Measurements from ENCODE around the gene IL20.

IL20 gene

DNA sequence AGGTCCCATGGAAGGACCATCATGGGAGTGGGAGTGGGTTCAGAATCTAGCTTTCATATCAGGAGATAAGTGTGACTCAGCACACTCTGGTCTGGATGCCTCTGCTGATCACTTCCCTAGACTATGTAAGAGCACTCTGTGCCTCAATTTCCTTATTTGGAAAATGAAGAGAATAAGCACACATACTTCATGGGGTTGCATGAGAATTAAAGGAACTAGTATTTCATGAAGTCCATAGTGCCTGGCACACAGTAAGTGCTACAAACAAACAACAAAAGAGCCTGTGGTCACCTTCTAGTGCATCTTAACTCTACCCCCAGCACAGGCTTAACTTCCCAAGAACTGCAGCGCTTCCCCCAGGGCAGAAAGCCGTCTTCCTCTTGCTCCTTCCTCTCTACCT lies 9.6 kb upstream of the IL20 start:
- peaks cover 2% of the 10 kb centered on the region for H3K9me3 ChIP-seq (ENCODE audit: control insufficient read depth, low read length)
- peaks cover 5% of the 10 kb centered on the region for H3K4me1 ChIP-seq (ENCODE audit: control insufficient read depth, insufficient read depth, low read length, poor library complexity, severe bottlenecking)
- H3K36me3 ChIP-seq (ENCODE audit: control insufficient read depth, insufficient read depth, low read length), result no peaks in the 10 kb centered on the region
- no peak overlapping the region for H3K27ac ChIP-seq (ENCODE audit: low read depth, low read length, severe bottlenecking)
- 92 to 100% methylated on average over 2 of the region's 2 CpGs for WGBS, 2 experiments (ENCODE audit: insufficient coverage in 2 of 2)
- H3K4me3 ChIP-seq (ENCODE audit: extremely low read depth, insufficient read depth, low read length, poor library complexity, severe bottlenecking), result no peak overlapping the region

- H3K9me3 ChIP-seq (ENCODE audit: control insufficient read depth, low read length), result peaks cover 2% of the 10 kb centered on the region
- no peak overlapping the region for H3K27ac ChIP-seq (ENCODE audit: low read depth, low read length, severe bottlenecking)
- no peak overlapping the region for H3K4me3 ChIP-seq (ENCODE audit: extremely low read depth, insufficient read depth, low read length, poor library complexity, severe bottlenecking)
- H3K4me1 ChIP-seq (ENCODE audit: control insufficient read depth, insufficient read depth, low read length, poor library complexity, severe bottlenecking), result peaks cover 5% of the 10 kb centered on the region
- no peaks in the 10 kb centered on the region for H3K36me3 ChIP-seq (ENCODE audit: control insufficient read depth, insufficient read depth, low read length)
- WGBS, 2 experiments (ENCODE audit: insufficient coverage in 2 of 2), result 92% methylated on average over 4 of the region's 5 CpGs
Measured at GRCh38 chr1:206856674-206857464, 8.6 kb upstream of the IL20 start.

GRCh38 chr1:206859082-206859521 lies 6.3 kb upstream of the IL20 start:
- Histone ChIP-seq H3K4me3 (ENCODE audit: extremely low read depth, insufficient read depth, low read length, poor library complexity, severe bottlenecking) (no peak overlapping the region), H3K36me3 (ENCODE audit: control insufficient read depth, insufficient read depth, low read length) (no peaks in the 10 kb centered on the region), H3K4me1 (ENCODE audit: control insufficient read depth, insufficient read depth, low read length, poor library complexity, severe bottlenecking) (peaks cover 5% of the 10 kb centered on the region), H3K27ac (ENCODE audit: low read depth, low read length, severe bottlenecking) (no peak overlapping the region), H3K9me3 (ENCODE audit: control insufficient read depth, low read length) (no peaks in the 10 kb centered on the region)
- WGBS, 2 experiments (ENCODE audit: insufficient coverage in 2 of 2), result 88 to 95% methylated on average over 5 of the region's 5 CpGs

DNA sequence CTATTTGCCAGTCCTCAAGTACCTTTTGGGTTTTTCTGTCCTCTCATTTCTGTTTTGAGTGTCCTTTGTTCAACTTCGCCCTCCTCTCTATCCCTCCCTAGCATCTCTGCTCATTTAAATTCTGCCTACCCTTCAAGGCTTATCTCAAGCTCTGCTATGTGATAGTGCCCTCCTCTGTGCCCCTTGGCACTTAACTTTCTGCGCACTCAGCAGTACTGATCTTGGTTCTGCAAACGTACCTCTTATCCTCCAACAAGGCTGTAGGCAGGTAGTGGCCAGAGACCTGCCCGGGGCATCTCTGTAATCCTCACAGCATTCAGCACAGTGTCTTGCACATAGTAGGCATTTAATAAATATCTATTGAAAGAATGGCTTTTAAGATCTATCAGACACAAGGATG lies 5.3 kb upstream of the IL20 start:
- Histone ChIP-seq H3K36me3 (ENCODE audit: control insufficient read depth, insufficient read depth, low read length) (no peaks in the 10 kb centered on the region), H3K4me3 (ENCODE audit: extremely low read depth, insufficient read depth, low read length, poor library complexity, severe bottlenecking) (no peak overlapping the region), H3K9me3 (ENCODE audit: control insufficient read depth, low read length) (no peaks in the 10 kb centered on the region), H3K27ac (ENCODE audit: low read depth, low read length, severe bottlenecking) (no peak overlapping the region), H3K4me1 (ENCODE audit: control insufficient read depth, insufficient read depth, low read length, poor library complexity, severe bottlenecking) (peaks cover 5% of the 10 kb centered on the region)
- 88 to 97% methylated on average over 2 to 3 of the region's 4 CpGs for WGBS, 2 experiments (ENCODE audit: insufficient coverage in 2 of 2)

DNA sequence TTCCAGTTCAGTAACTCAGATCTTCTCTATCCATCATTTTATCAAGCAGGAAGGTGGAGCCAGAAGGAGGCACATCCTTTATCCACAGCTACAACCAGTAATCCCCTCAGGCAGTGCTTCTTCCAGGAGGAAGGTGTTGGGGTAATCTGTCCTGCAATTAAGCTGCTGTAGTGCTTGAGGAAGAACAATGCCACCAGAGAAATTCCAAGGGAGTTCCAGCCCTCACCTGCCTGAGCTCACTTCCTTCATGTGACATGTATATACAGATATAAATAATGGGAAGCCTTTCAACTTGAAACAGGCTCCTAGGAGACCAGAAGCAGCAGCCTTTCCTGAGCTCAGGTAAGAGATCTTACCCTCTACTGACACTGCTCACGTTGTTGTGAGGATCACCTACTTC lies 2.2 kb upstream of the IL20 start:
- WGBS, 2 experiments (ENCODE audit: insufficient coverage in 2 of 2), result 88% methylated on average over 1 of the region's 1 CpG

DNA sequence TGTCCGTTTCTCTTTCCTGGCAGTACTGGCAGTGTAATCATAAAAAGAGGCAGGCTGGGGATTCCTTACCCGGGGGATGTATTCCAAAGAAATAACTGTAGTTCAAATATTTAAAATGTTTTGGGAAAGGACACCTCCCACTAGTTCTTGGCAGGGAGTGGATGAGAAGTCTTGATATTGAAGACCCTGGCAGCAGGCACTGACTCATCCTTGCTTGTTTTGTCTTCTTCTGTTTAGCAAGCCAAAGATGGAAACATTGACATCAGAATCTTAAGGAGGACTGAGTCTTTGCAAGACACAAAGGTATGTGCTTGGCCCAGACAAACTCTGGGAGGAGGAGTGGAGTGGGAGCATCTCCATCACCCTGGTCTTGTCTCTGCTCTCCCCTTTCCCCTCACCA lies 639 bp downstream of the IL20 start:
- H3K36me3 ChIP-seq (ENCODE audit: control insufficient read depth, insufficient read depth, low read length), result no peaks in the 10 kb centered on the region
- H3K9me3 ChIP-seq (ENCODE audit: control insufficient read depth, low read length), result no peaks in the 10 kb centered on the region
- H3K27ac ChIP-seq (ENCODE audit: low read depth, low read length, severe bottlenecking), result no peak overlapping the region
- WGBS, 2 experiments (ENCODE audit: insufficient coverage in 2 of 2), result no CpG with 5 or more reads among the region's 2 CpGs
- H3K4me1 ChIP-seq (ENCODE audit: control insufficient read depth, insufficient read depth, low read length, poor library complexity, severe bottlenecking), result peaks cover 6% of the 10 kb centered on the region
- H3K4me3 ChIP-seq (ENCODE audit: extremely low read depth, insufficient read depth, low read length, poor library complexity, severe bottlenecking), result no peak overlapping the region

More for the DNA sequence above, 2.2 kb upstream of the IL20 start:
- no peaks in the 10 kb centered on the region for H3K9me3 ChIP-seq (ENCODE audit: control insufficient read depth, low read length)
- no peak overlapping the region for H3K4me3 ChIP-seq (ENCODE audit: extremely low read depth, insufficient read depth, low read length, poor library complexity, severe bottlenecking)
- H3K36me3 ChIP-seq (ENCODE audit: control insufficient read depth, insufficient read depth, low read length), result no peaks in the 10 kb centered on the region
- no peak overlapping the region for H3K27ac ChIP-seq (ENCODE audit: low read depth, low read length, severe bottlenecking)
- peaks cover 12% of the 10 kb centered on the region for H3K4me1 ChIP-seq (ENCODE audit: control insufficient read depth, insufficient read depth, low read length, poor library complexity, severe bottlenecking)

GRCh38 chr1:206867239-206867638 lies 1.8 kb downstream of the IL20 start:
- H3K4me3 ChIP-seq (ENCODE audit: extremely low read depth, insufficient read depth, low read length, poor library complexity, severe bottlenecking), result no peak overlapping the region
- no peaks in the 10 kb centered on the region for H3K36me3 ChIP-seq (ENCODE audit: control insufficient read depth, insufficient read depth, low read length)
- peaks cover 6% of the 10 kb centered on the region for H3K4me1 ChIP-seq (ENCODE audit: control insufficient read depth, insufficient read depth, low read length, poor library complexity, severe bottlenecking)
- H3K9me3 ChIP-seq (ENCODE audit: control insufficient read depth, low read length), result peaks cover 6% of the 10 kb centered on the region
- H3K27ac ChIP-seq (ENCODE audit: low read depth, low read length, severe bottlenecking), result no peak overlapping the region
- WGBS, 2 experiments (ENCODE audit: insufficient coverage in 2 of 2), result 90% methylated on average over 1 of the region's 1 CpG; no CpG with 5 or more reads in 1 of the 2 experiments

DNA sequence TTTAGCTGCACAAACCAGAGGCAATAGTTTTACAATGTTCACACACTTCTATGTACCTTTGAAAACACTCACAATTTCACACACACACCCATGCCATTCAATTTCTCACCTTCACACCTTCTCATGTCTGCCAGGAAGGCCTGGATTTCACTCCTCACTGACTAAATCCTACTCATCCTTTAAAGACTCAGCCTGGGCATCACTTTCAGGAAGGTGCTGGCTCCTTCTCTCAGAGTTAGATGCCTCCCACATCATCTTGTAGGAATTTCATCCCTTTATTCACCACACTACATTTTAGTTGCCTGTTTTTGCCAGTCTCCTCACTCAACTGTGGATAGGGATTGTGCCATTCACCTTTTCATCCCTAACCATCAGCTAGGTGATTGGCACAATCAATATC lies 2.3 kb downstream of the IL20 start:
- Histone ChIP-seq H3K4me3 (ENCODE audit: extremely low read depth, insufficient read depth, low read length, poor library complexity, severe bottlenecking) (no peak overlapping the region), H3K4me1 (ENCODE audit: control insufficient read depth, insufficient read depth, low read length, poor library complexity, severe bottlenecking) (peaks cover 6% of the 10 kb centered on the region), H3K36me3 (ENCODE audit: control insufficient read depth, insufficient read depth, low read length) (no peaks in the 10 kb centered on the region), H3K9me3 (ENCODE audit: control insufficient read depth, low read length) (peaks cover 11% of the 10 kb centered on the region), H3K27ac (ENCODE audit: low read depth, low read length, severe bottlenecking) (no peak overlapping the region)

DNA sequence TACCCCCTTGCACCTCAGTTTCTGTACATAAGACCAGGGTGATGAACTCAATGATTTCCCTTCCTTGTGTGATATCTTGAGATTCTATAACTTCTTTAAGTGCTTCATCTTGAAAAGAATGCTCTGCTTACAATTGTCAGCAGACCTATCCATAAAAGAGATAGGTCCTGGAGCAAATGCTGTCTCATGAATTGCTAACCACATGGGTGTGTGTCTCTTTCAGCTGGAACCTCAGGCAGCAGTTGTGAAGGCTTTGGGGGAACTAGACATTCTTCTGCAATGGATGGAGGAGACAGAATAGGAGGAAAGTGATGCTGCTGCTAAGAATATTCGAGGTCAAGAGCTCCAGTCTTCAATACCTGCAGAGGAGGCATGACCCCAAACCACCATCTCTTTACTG lies 2.8 kb downstream of the IL20 start:
- WGBS, 2 experiments (ENCODE audit: insufficient coverage in 2 of 2), result no CpG with 5 or more reads among the region's 1 CpG
- H3K27ac ChIP-seq (ENCODE audit: low read depth, low read length, severe bottlenecking), result no peak overlapping the region
- no peaks in the 10 kb centered on the region for H3K36me3 ChIP-seq (ENCODE audit: control insufficient read depth, insufficient read depth, low read length)
- peaks cover 6% of the 10 kb centered on the region for H3K4me1 ChIP-seq (ENCODE audit: control insufficient read depth, insufficient read depth, low read length, poor library complexity, severe bottlenecking)
- H3K4me3 ChIP-seq (ENCODE audit: extremely low read depth, insufficient read depth, low read length, poor library complexity, severe bottlenecking), result no peak overlapping the region
- H3K9me3 ChIP-seq (ENCODE audit: control insufficient read depth, low read length), result peaks cover 14% of the 10 kb centered on the region

DNA sequence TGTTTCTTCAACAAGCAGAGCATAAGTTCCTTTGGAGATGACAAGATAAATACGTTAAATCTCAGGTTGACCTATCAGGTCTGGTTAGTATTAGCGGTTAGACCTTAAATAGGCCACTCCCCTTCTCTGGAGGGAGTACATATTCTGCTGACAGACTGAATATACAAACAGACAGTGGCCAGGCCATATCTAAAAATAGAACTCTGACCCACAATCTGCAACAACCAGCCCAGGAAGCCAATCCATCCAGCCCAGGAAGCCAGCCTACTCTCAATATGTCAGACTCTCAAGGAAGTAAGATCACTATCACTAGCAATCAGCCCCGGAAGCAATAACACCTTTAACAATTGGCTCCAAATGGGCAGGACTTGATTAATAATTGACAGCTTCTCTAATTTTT lies 6.7 kb downstream of the IL20 start:
- no peak overlapping the region for H3K27ac ChIP-seq (ENCODE audit: low read depth, low read length, severe bottlenecking)
- no peak overlapping the region for H3K4me3 ChIP-seq (ENCODE audit: extremely low read depth, insufficient read depth, low read length, poor library complexity, severe bottlenecking)
- no peaks in the 10 kb centered on the region for H3K4me1 ChIP-seq (ENCODE audit: control insufficient read depth, insufficient read depth, low read length, poor library complexity, severe bottlenecking)
- no peaks in the 10 kb centered on the region for H3K36me3 ChIP-seq (ENCODE audit: control insufficient read depth, insufficient read depth, low read length)
- WGBS, 2 experiments (ENCODE audit: insufficient coverage in 2 of 2), result 86 to 89% methylated on average over 1 of the region's 3 CpGs
- peaks cover 22% of the 10 kb centered on the region for H3K9me3 ChIP-seq (ENCODE audit: control insufficient read depth, low read length)

GRCh38 chr1:206873603-206874188 lies 8.3 kb downstream of the IL20 start:
- H3K4me3 ChIP-seq (ENCODE audit: extremely low read depth, insufficient read depth, low read length, poor library complexity, severe bottlenecking), result no peak overlapping the region
- no peaks in the 10 kb centered on the region for H3K4me1 ChIP-seq (ENCODE audit: control insufficient read depth, insufficient read depth, low read length, poor library complexity, severe bottlenecking)
- no peaks in the 10 kb centered on the region for H3K36me3 ChIP-seq (ENCODE audit: control insufficient read depth, insufficient read depth, low read length)
- peaks cover 33% of the 10 kb centered on the region for H3K9me3 ChIP-seq (ENCODE audit: control insufficient read depth, low read length)
- 85 to 95% methylated on average over 3 of the region's 3 CpGs for WGBS, 2 experiments (ENCODE audit: insufficient coverage in 2 of 2)
- no peak overlapping the region for H3K27ac ChIP-seq (ENCODE audit: low read depth, low read length, severe bottlenecking)
